Activated CD4-positive, alpha-beta T cell treated with anti-CD3 and anti-CD28 coated beads, Interleukin-2, Interleukin-6, amounts not matched to agents 100 ng/mL and 50 ng/mL, durations not matched to agents 16 hours and 8 hours (primary cell): ENCODE results near the gene BLACAT1.

Experiments
- DNase-seq: peaks from one replicate; pipeline ENCODE4 v3.0.0-alpha.2; 2020

BLACAT1 gene

GRCh38 chr1:205452933-205453332 is 2.9 kb downstream of the BLACAT1 start:
- DNase-seq, result no peak

GRCh38 chr1:205452364-205452763 is 3.5 kb downstream of the BLACAT1 start:
- DNase-seq, result no peak

DNA sequence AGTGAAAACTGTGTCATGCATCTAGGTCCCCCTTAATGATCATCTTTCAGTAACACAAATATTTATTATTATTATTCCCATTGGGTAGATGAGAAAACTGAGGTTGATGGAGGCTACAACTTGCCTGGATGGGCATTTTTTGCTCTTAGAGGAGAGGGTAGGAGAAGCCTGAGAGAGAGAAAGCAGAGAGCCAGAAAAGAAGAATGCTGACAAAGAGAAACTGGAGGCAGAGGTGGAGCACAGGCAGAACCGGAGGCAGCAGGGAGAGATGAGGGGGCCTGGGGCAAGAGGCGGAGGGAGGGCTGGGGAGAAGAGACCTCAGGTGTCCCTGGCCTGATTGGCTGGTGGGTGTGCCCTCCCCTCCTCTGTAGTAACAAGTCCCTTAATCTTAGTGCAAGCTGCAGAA is 4.1 kb downstream of the BLACAT1 start:
- DNase-seq, result no peak

- DNase-seq, result no peak
These were observed 4.6 kb downstream of the BLACAT1 start for GRCh38 chr1:205451202-205451601.

GRCh38 chr1:205450448-205450847 is 5.4 kb downstream of the BLACAT1 start:
- no peak for DNase-seq

DNA sequence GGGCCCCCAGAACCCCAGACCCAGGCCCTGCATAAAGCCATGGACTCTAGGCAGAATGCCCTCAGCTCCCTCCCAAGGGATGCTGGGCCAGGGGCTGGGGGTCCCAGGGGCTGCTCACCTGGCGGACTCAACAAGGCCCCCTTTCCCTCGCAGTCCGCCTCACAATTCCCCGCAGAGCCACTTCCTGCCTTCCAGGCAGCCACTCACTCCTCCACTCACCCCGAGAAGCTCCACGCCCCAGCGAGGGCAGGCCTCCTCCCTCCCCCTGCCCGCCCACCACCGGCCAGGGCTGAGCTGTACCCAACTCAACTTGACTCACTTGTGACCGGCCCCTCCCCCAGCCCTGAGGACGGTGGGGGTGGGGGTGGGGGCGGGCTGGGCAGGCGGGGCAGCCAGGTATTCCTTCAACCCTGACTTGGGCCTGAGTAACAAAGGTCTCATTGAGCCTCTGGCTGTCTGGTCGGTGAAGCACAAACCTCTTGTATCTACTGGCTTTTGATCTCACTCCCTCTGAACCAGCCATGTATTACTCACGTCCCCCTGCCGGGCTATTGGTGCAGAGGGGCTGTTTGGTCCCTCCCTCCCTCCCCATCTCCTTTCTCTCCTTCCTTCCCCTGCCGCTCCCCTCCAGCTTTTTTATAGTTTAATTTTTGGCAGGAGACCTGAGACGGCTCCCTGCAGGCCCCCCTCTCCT is 5.9 kb downstream of the BLACAT1 start:
- peak; percentile 50 for DNase-seq

- no peak for DNase-seq
These were observed 6.5 kb downstream of the BLACAT1 start for GRCh38 chr1:205449254-205449749.

GRCh38 chr1:205448540-205449253 is 7.1 kb downstream of the BLACAT1 start:
- no peak for DNase-seq

DNA sequence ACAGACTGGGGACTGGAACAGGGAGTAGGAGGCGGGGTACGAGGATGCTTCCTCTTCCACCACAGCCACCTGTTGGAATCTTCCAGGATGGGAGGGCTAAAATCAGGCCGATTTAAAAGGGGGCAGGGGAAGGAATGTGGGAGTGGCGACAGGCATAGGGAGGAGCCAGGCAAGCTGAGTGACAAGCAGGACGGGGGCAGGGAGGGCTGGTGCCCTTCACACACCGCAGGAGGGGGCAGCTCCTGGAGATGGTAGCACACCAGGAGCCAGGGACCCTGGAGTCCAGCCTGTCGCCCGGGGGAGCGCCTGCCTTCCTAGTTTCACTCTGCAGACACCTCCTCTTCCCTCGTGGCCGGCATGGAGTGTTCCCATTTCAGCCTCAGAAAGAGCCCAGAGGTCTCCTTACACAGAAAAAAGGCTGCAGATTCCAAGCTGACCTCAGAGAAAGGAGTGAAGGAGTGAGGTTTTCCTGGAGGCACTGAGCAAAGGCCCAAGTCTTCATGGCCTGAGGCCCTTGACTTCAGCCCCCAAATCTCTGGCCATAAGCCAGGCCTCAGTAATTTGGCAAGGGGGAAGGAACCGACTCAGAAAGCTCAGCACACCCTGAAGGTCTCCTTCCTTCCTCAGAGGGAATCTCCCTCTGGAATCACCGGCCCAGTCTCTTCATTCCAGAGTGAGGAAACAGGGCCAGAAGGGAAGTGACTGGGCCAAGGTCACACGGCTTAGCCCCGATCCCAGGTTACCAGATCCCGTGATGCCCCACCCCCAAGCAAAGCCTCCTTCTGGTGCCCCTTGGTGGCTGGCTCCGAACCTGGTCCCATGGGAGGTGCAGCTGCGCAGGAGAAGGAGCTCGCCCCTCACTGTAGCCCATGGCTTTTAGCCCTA is 8.1 kb downstream of the BLACAT1 start:
- no peak for DNase-seq

DNA sequence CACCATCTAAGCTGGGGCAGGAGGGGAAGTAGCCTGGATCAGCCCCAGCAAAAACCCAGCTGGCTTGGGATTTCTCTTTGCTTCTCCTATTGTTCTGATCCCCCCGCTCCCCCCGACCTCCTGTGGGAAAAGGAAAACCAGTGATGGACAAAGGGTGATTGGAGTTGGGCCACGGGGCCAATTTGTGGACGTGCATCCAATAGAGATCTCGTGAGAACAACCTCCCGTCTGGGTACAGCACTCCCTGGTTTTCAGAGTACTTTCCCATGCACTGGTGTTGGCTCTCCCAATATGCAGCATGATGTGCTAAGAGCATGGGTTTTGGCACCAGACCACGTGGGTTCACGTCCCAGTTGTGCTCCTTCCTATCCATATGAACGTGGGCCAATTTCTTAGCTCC is 9.0 kb downstream of the BLACAT1 start:
- no peak for DNase-seq

DNA sequence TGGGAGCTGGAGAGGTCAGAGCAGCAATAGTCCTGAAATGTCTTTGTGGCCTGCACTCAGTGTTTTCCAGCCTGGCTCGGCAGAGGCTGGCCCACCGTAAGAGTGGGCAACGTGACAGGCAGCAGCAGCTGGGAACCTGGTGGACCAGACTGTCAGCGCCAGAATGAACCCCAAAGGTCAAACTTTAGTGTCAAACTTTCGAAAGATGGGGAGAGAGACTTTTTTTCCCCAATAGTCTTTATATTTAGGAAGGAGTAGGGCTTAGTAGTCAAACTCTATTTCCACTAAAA is 10.3 kb downstream of the BLACAT1 start:
- no peak for DNase-seq

- no peak for DNase-seq
These were observed 10.8 kb downstream of the BLACAT1 start for GRCh38 chr1:205444931-205445645.

GRCh38 chr1:205444300-205444930 is 11.4 kb downstream of the BLACAT1 start:
- DNase-seq, result no peak

DNA sequence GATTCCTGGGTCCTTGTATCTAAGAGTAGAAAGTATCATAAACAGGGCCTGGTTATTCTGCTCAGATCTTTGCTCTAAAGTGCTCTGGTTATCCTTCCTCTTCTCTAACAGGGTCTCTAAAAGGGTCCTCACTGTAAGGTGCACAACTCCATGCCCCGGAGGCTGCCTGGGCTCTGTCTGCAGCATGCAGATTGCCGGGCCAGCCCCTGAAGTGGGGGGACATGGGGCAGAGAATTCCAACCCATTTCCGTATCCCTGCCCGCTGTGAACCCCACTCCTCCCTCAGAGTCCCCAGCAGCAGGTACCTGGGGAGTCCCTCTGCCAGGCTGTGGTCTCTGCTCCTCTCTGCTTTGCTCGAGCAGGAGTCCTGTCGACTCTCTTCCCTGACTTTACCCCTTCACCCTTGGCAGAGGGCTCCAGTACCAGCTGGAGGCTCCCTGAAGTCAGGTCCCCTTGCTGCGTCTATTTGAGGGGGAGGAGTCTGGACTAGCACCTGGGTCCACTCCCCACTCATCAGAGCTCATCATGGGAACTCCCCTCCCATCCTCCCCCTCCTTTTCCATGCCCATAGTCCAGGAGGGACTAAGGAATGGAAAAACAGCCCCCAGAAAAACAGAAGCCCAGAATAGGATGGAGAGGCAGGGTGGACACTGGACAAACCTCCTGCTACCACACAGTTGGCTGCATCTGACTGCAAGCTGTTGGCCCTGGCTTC is 12.1 kb downstream of the BLACAT1 start:
- DNase-seq, result no peak

GRCh38 chr1:205442051-205442725 is 13.7 kb downstream of the BLACAT1 start:
- DNase-seq, result no peak

- no peak for DNase-seq
These were observed 14.2 kb downstream of the BLACAT1 start for GRCh38 chr1:205441716-205442050.

GRCh38 chr1:205441318-205441633 is 14.6 kb downstream of the BLACAT1 start:
- DNase-seq, result no peak

- DNase-seq, result peak; percentile 87
These were observed 15.1 kb downstream of the BLACAT1 start for GRCh38 chr1:205440476-205441317.

GRCh38 chr1:205440121-205440475 is 15.7 kb downstream of the BLACAT1 start:
- DNase-seq, result no peak
